Stimulated activated naive CD4-positive, alpha-beta T cell (primary cell): ENCODE measurements around the gene PSG7.
"Not testable (repeated sequence)": the region's sequence is repeated elsewhere in the genome, so short reads cannot be mapped to it uniquely, and the experiment has no call there.

Source experiments
- DNase-seq, 6 experiments: peaks; one replicate each; lab custom pipeline; 2025; lab: John Stamatoyannopoulos, UW

Gene PSG7

GRCh38 chr19:42913516-42913915 is 23.5 kb downstream of the PSG7 start:
- not testable (repeated sequence) for DNase-seq

GRCh38 chr19:42912941-42913340 is 24.1 kb downstream of the PSG7 start:
- not testable (repeated sequence) for DNase-seq

- DNase-seq = not testable (repeated sequence)
Observed at GRCh38 chr19:42911731-42912130, 25.3 kb downstream of the PSG7 start.

- not testable (repeated sequence) for DNase-seq
Observed at GRCh38 chr19:42906162-42906561, 30.8 kb downstream of the PSG7 start.

- not testable (repeated sequence) for DNase-seq
Observed at GRCh38 chr19:42900561-42900960, 36.4 kb downstream of the PSG7 start.

GRCh38 chr19:42899674-42900073 is 37.3 kb downstream of the PSG7 start:
- not testable (repeated sequence) for DNase-seq

GRCh38 chr19:42899110-42899509 is 37.9 kb downstream of the PSG7 start:
- DNase-seq = not testable (repeated sequence)

GRCh38 chr19:42898656-42899055 is 38.4 kb downstream of the PSG7 start:
- DNase-seq = not testable (repeated sequence)

GRCh38 chr19:42897729-42898128 is 39.3 kb downstream of the PSG7 start:
- not testable (repeated sequence) for DNase-seq

- DNase-seq = not testable (repeated sequence)
Observed at GRCh38 chr19:42890446-42890845, 46.6 kb downstream of the PSG7 start.

- not testable (repeated sequence) for DNase-seq
Observed at GRCh38 chr19:42887876-42888445, 49.0 kb downstream of the PSG7 start.

- not testable (repeated sequence) for DNase-seq
Observed at GRCh38 chr19:42882730-42883129, 54.3 kb downstream of the PSG7 start.

GRCh38 chr19:42882010-42882409 is 55.0 kb downstream of the PSG7 start:
- DNase-seq = not testable (repeated sequence)

- DNase-seq = not testable (repeated sequence)
Observed at GRCh38 chr19:42881279-42881678, 55.7 kb downstream of the PSG7 start.

- DNase-seq = not testable (repeated sequence)
Observed at GRCh38 chr19:42880621-42881020, 56.4 kb downstream of the PSG7 start.

- DNase-seq = no peak
Observed at GRCh38 chr19:42879613-42880012, 57.4 kb downstream of the PSG7 start, which contains the start of gene PSG1. Gene PSG1, minus strand, starts transcription at chr19:42879713. Its CDS starts 132 bp downstream, at chr19:42879581.

GRCh38 chr19:42876596-42876995 is 60.4 kb downstream of the PSG7 start:
- not testable (repeated sequence) for DNase-seq

GRCh38 chr19:42875881-42876280 is 61.1 kb downstream of the PSG7 start:
- DNase-seq = not testable (repeated sequence)

- DNase-seq = not testable (repeated sequence)
Observed at GRCh38 chr19:42874901-42875813, 61.9 kb downstream of the PSG7 start.

GRCh38 chr19:42874136-42874535 is 62.9 kb downstream of the PSG7 start:
- not testable (repeated sequence) for DNase-seq
